Measurements from ENCODE around the gene DIP2C.

- peak in 4 of 7 experiments; percentile 30 to 48 (median 41) for TF ChIP-seq CTCF (IDR thresholded peaks at IDR 0.05)
- TF ChIP-seq POLR2A (IDR thresholded peaks at IDR 0.05): peak in 2 of 3 donors; percentile 34 to 36
Measured at GRCh38 chr10:329361-330099, 359.9 kb downstream of the DIP2C start.
